Cardiac muscle cell (in vitro differentiated cells and primary cell): ENCODE results near the gene SPACDR. TPM values are rescaled to one million over a fixed set of nuclear protein-coding genes. Genes with fewer than 3 reads are reported as not detected.

ENCODE experiments used
- DNase-seq, 2 donors: peaks; one replicate each; pipeline versions ENCODE4 v3.0.0 to v3.0.0-alpha.2; 2010 to 2017; ENCODE audit warnings: low read depth in 1 of 2, low spot score in 1 of 2
- H3K27ac ChIP-seq: fragments of 200-600 bp; sonication (generic); 2 replicates; pipeline ENCODE4 v1.5.1; 2016
- H3K27me3 ChIP-seq: fragments of 200-600 bp; sonication (generic); 2 replicates; pipeline ENCODE4 v1.6.0; 2016; ENCODE audit warnings: control low read depth
- H3K36me3 ChIP-seq: fragments of 200-600 bp; sonication (generic); 2 replicates; pipeline ENCODE4 v1.5.1; 2016; ENCODE audit warnings: control low read depth
- H3K4me1 ChIP-seq: fragments of 200-600 bp; sonication (generic); 2 replicates; pipeline ENCODE4 v1.8.1; 2017; ENCODE audit warnings: low read depth, mild to moderate bottlenecking, mixed run types
- H3K4me3 ChIP-seq: fragments of 200-600 bp; sonication (generic); 2 replicates; pipeline ENCODE4 v1.5.1; 2016; ENCODE audit warnings: mild to moderate bottlenecking
- H3K9me3 ChIP-seq: fragments of 200-600 bp; sonication (generic); 2 replicates; pipeline ENCODE4 v1.5.1; 2017; ENCODE audit warnings: low read depth, mild to moderate bottlenecking, control low read depth
- polyA plus RNA-seq: library from polyadenylated mRNA; unstranded; fragments of >200 nt; fragmentation: Nextera tagmentation; extraction: Ambion mirVana; gene quantifications from 2 replicates; pipeline ENCODE4 v1.2.1, GENCODE V29; 2016
- total RNA-seq: library from RNA; depleted of rRNA; stranded (reverse); fragments of >200 nt; gene quantifications from 2 replicates; pipeline ENCODE4 v1.2.3, GENCODE V29; 2016
- TF ChIP-seq, protein P1 (sequence below): IDR thresholded peaks from 2 replicates; pipeline ENCODE4 v1.5.1; 2012; ENCODE audit warnings: low read depth, mild to moderate bottlenecking, low read length

Gene SPACDR
- total and polyA plus RNA-seq, 2 experiments from 2014 or later: 1.2 to 1.6 TPM

DNA sequence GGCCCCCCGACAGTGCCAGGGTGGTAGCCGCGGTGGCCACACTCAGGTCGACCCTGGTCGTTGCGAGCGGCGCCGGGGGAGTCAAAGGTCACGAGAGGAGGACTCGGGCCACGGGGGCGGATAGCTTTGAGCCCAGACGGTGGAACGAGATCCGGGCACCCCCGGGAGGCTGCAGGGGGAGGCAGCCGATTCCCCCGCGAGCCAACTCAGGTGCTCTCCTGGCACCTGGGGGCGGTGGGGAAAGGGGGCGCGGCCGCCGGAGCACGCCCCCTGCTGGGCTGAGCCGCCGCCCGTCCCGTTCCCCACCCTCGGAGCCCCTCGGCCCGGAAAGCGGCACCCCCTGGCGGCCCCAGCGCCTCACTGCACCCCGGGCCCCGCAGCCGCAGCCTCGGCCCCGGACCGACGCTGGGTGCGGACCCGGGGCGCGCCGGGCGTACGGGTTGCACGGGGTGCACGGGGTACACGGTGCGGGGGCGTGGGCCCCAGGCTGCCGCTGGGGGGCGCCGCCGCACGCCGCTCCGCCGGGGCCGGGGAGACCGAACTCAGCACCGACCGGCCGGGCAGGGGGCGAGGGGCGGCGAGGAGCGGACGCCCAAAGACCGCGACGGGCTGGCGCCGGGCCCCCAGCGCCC lies 19.1 kb upstream of the SPACDR start:
- H3K4me3 ChIP-seq: peak overlapping the region; percentile 65
- H3K27ac ChIP-seq: peak overlapping the region; percentile 55
- peak; percentile 65 to 79 for DNase-seq
- H3K36me3 ChIP-seq: no peaks in the 10 kb centered on the region
- H3K27me3 ChIP-seq: no peaks in the 10 kb centered on the region
- H3K9me3 ChIP-seq: no peaks in the 10 kb centered on the region
- TF ChIP-seq, protein P1, sequence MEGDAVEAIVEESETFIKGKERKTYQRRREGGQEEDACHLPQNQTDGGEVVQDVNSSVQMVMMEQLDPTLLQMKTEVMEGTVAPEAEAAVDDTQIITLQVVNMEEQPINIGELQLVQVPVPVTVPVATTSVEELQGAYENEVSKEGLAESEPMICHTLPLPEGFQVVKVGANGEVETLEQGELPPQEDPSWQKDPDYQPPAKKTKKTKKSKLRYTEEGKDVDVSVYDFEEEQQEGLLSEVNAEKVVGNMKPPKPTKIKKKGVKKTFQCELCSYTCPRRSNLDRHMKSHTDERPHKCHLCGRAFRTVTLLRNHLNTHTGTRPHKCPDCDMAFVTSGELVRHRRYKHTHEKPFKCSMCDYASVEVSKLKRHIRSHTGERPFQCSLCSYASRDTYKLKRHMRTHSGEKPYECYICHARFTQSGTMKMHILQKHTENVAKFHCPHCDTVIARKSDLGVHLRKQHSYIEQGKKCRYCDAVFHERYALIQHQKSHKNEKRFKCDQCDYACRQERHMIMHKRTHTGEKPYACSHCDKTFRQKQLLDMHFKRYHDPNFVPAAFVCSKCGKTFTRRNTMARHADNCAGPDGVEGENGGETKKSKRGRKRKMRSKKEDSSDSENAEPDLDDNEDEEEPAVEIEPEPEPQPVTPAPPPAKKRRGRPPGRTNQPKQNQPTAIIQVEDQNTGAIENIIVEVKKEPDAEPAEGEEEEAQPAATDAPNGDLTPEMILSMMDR: peak; percentile 67
- H3K4me1 ChIP-seq: peaks cover 20% of the 10 kb centered on the region

DNA sequence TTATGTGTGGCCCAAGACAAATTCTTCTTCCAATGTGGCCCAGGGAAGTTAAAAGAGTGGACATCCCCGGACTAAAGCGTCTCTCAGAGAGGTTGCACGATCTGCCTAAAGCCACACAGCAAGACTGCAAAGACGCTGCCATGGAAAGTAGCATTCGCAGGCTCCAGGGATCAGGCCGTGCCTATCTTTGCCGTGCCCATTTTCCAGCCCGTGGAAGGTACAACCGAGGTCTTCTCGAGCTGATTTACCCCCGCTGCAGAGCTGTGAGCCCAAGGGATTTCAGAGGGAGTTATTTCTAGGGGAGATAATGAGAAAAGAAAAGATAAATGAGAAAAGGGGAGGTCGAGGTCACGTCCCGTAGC lies 18.6 kb upstream of the SPACDR start:
- no peak for DNase-seq
- Histone ChIP-seq H3K4me3 (peak overlapping the region; percentile 65), H3K27ac (no peak overlapping the region), H3K9me3 (no peaks in the 10 kb centered on the region), H3K27me3 (no peaks in the 10 kb centered on the region), H3K4me1 (peaks cover 21% of the 10 kb centered on the region), H3K36me3 (no peaks in the 10 kb centered on the region)
- TF ChIP-seq, protein P1: no peak

- H3K36me3 ChIP-seq: no peaks in the 10 kb centered on the region
- H3K4me3 ChIP-seq: no peak overlapping the region
- H3K27ac ChIP-seq: no peak overlapping the region
- peaks cover 34% of the 10 kb centered on the region for H3K4me1 ChIP-seq
- H3K9me3 ChIP-seq: no peaks in the 10 kb centered on the region
- TF ChIP-seq, protein P1: no peak
- DNase-seq: no peak
- no peaks in the 10 kb centered on the region for H3K27me3 ChIP-seq
Observed at GRCh38 chr7:100481466-100481865, 17.4 kb upstream of the SPACDR start.

DNA sequence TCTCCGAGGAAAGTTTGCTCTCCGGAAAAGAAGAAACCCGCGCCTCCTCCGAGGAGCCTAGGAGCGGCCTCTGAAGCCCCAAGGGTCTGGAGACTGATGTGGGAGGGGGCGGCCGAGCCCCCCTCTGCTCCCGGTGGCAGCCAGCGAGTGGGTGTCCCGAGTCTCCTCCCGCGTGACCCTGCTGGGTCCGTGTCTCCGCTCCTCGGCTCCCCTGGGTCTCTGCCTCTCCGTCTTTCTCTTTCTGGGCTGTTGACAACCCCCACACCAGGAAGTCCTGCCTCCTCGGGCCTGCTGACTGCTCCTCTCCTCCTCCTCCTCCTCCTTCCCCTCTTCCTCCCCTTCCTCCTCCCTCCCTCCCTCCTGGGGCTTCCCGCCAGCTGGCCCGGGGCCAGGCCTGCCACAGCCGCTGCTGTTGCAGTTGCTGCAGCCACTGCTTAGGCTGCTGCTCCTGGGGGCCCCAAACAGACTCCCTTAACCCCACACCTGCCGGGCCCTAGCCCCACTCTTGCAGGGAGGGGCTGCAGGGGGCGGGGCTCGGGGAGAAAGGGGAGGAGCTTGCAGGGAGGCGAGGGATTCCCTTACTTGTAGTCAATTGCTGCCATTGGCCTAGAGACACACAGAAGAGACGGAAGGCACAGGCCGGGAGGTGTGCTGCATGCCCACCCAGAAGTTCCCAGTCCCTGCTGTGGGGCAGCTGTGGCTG lies 15.0 kb upstream of the SPACDR start, which contains the start of gene TSC22D4:
TSC22D4 (minus strand) TSS at position 257 of the 703 bp plus-strand sequence. CDS start 1,176 bp downstream, outside the sequence.
- Histone ChIP-seq H3K4me1 (peaks cover 32% of the 10 kb centered on the region), H3K27me3 (no peaks in the 10 kb centered on the region), H3K36me3 (peaks cover 3% of the 10 kb centered on the region), H3K9me3 (no peaks in the 10 kb centered on the region), H3K4me3 (peak within 1 kb of the TSS; percentile 89), H3K27ac (peak within 1 kb of the TSS; percentile 87)
- TF ChIP-seq, protein P1: no peak
- DNase-seq: peak; percentile 96 to 97

DNA sequence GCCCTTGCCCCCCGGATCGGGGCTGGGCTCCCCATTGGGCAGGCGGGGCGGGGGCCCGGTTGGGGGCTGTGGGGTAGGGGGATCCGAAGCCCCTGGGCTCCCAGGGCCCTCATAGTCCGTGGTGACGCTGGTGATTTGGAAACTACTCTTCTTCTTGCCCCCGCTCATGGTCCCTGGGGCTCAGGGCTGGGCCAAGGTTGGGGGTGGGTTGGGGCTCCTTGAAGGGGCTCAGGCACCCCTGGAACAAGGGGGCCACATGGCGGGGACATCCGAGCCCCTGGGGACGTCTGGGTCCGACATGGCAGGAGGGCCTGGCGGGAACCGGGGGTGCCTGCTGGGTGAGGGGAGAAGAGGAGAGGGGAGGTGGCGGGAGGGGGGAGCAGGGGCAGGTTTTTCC lies 13.8 kb upstream of the SPACDR start:
- DNase-seq: no peak
- Histone ChIP-seq H3K27me3 (no peaks in the 10 kb centered on the region), H3K9me3 (no peaks in the 10 kb centered on the region), H3K27ac (peak overlapping the region; percentile 87), H3K36me3 (peaks cover 13% of the 10 kb centered on the region), H3K4me1 (peaks cover 30% of the 10 kb centered on the region), H3K4me3 (peak overlapping the region; percentile 89)
- TF ChIP-seq, protein P1: no peak
